HepG2 (cell line): Measurements from ENCODE around the gene IGFBP6. TPM values are rescaled to one million over a fixed set of nuclear protein-coding genes. Genes with fewer than 3 reads are reported as not detected.

Source experiments
- FLYWCH1 ChIP-seq: sonication (generic); formaldehyde crosslinking; IDR thresholded peaks from 2 replicates; pipeline ENCODE4 v1.8.1; 2023; ENCODE audit warnings: mild to moderate bottlenecking, missing genetic modification reagents
- FOXP1 ChIP-seq, 2 experiments: fragments of 450-650 bp in 1 of 2; IDR thresholded peaks; 2 replicates each; pipeline ENCODE4 v1.6.1; 2017 to 2018; ENCODE audit warnings: antibody characterized with exemption in 1 of 2
- HOXA9 ChIP-seq: sonication (generic); formaldehyde crosslinking; IDR thresholded peaks from 2 replicates; pipeline ENCODE4 v1.8.1; 2022; ENCODE audit warnings: missing genetic modification reagents, mild to moderate bottlenecking, moderate library complexity, borderline replicate concordance
- JUN ChIP-seq: sonication (generic); formaldehyde crosslinking; IDR thresholded peaks from 2 replicates; pipeline ENCODE4 v1.4.0; 2020; ENCODE audit warnings: mild to moderate bottlenecking, missing genetic modification reagents
- MATR3 ChIP-seq: sonication (generic); formaldehyde crosslinking; IDR thresholded peaks from 2 replicates; pipeline ENCODE4 v1.4.0; 2020; ENCODE audit warnings: missing genetic modification reagents
- MED13 ChIP-seq: sonication (generic); formaldehyde crosslinking; IDR thresholded peaks from 2 replicates; pipeline ENCODE4 v1.5.0; 2020; ENCODE audit warnings: missing genetic modification reagents
- NR3C1 ChIP-seq: sonication (generic); formaldehyde crosslinking; IDR thresholded peaks from 2 replicates; pipeline ENCODE4 v1.4.0; 2020; ENCODE audit warnings: missing genetic modification reagents
- PAF1 ChIP-seq: IDR thresholded peaks from 2 replicates; pipeline ENCODE4 v1.6.1; 2016; ENCODE audit warnings: missing genetic modification reagents, missing compliant biosample characterization
- PHF20 ChIP-seq: sonication (generic); formaldehyde crosslinking; IDR thresholded peaks from 2 replicates; pipeline ENCODE4 v1.5.0; 2020; ENCODE audit warnings: mild to moderate bottlenecking, missing genetic modification reagents
- RBAK ChIP-seq: sonication (generic); formaldehyde crosslinking; IDR thresholded peaks from 2 replicates; pipeline ENCODE4 v1.5.1; 2020; ENCODE audit warnings: mild to moderate bottlenecking, missing genetic modification reagents
- REPIN1 ChIP-seq: sonication (generic); formaldehyde crosslinking; IDR thresholded peaks from 2 replicates; pipeline ENCODE4 v1.8.0; 2022; ENCODE audit warnings: missing genetic modification reagents, low read depth, mild to moderate bottlenecking, borderline replicate concordance
- SIX1 ChIP-seq: sonication (generic); formaldehyde crosslinking; IDR thresholded peaks from 2 replicates; pipeline ENCODE4 v1.4.0; 2020; ENCODE audit warnings: missing genetic modification reagents, borderline replicate concordance
- SOX6 ChIP-seq, 2 experiments: fragments of 450-650 bp in 1 of 2; sonication (generic) in 1 of 2; formaldehyde crosslinking in 1 of 2; IDR thresholded peaks; 2 replicates each; pipeline versions ENCODE4 v1.4.0 to v1.6.1; 2017 to 2020; ENCODE audit warnings: antibody characterized with exemption in 1 of 2, mild to moderate bottlenecking in 1 of 2, missing genetic modification reagents in 1 of 2
- SP5 ChIP-seq: IDR thresholded peaks from 2 replicates; pipeline ENCODE4 v1.6.1; 2016; ENCODE audit warnings: low read depth, borderline replicate concordance
- YEATS4 ChIP-seq: sonication (generic); formaldehyde crosslinking; IDR thresholded peaks from 2 replicates; pipeline ENCODE4 v1.4.0; 2020; ENCODE audit warnings: missing genetic modification reagents, borderline replicate concordance
- ZBTB7B ChIP-seq: sonication (generic); formaldehyde crosslinking; IDR thresholded peaks from 2 replicates; pipeline ENCODE4 v1.4.0; 2020; ENCODE audit warnings: missing genetic modification reagents
- ZFP82 ChIP-seq: sonication (generic); formaldehyde crosslinking; IDR thresholded peaks from 2 replicates; pipeline ENCODE4 v1.5.1; 2020; ENCODE audit warnings: mild to moderate bottlenecking, missing genetic modification reagents, borderline replicate concordance
- ZNF234 ChIP-seq: sonication (generic); formaldehyde crosslinking; conservative IDR thresholded peaks from 2 replicates; pipeline ENCODE4 v1.5.1; 2020; ENCODE audit warnings: mild to moderate bottlenecking, missing genetic modification reagents
- ZNF430 ChIP-seq: sonication (generic); formaldehyde crosslinking; IDR thresholded peaks from 2 replicates; pipeline ENCODE4 v1.9.0; 2021; ENCODE audit warnings: mild to moderate bottlenecking, missing genetic modification reagents
- ZNF841 ChIP-seq: sonication (generic); formaldehyde crosslinking; IDR thresholded peaks from 2 replicates; pipeline ENCODE4 v1.8.1; 2023; ENCODE audit warnings: missing genetic modification reagents, borderline replicate concordance
- ZZZ3 ChIP-seq: sonication (generic); formaldehyde crosslinking; IDR thresholded peaks from 2 replicates; pipeline ENCODE4 v1.4.0; 2020; ENCODE audit warnings: missing genetic modification reagents, mild to moderate bottlenecking, borderline replicate concordance
- polyA plus RNA-seq, 8 experiments: library from polyadenylated mRNA; depleted of rRNA in 3 of 8; stranded (reverse) in 7 of 8; unstranded in 1 of 8; fragments of >200 nt; fragmentation: Illumina TruSeq in 4 of 8; extraction: Trizol in 4 of 8; gene quantifications; 2 replicates each; pipeline versions ENCODE4 v1.2.1 to v1.2.3, GENCODE V29; 2011 to 2016; ENCODE audit warnings: low read depth in 4 of 8, missing spikeins in 1 of 8, mixed read lengths in 1 of 8; ENCODE audit not compliant: insufficient read depth in 1 of 8
- total RNA-seq, 5 experiments: library from RNA; depleted of rRNA; stranded (reverse); fragments of >200 nt; fragmentation: Illumina TruSeq; extraction: Trizol; gene quantifications; 2 replicates each; pipeline ENCODE4 v1.2.3, GENCODE V29; 2016; ENCODE audit warnings: low read depth in 1 of 5
- TF ChIP-seq, protein P1 (sequence below): sonication (generic); formaldehyde crosslinking; IDR thresholded peaks from 2 replicates; pipeline ENCODE4 v1.4.0; 2020; ENCODE audit warnings: missing genetic modification reagents, borderline replicate concordance
- TF ChIP-seq, protein P2 (sequence below): sonication (generic); formaldehyde crosslinking; IDR thresholded peaks from 2 replicates; pipeline ENCODE4 v1.5.0; 2020; ENCODE audit warnings: mild to moderate bottlenecking, missing genetic modification reagents

The IGFBP6 gene
- total and polyA plus RNA-seq, 2 of the 13 experiments (the other 11 are each of a cell fraction or from before 2014, with no cell fraction given) = 3.9 to 25.2 TPM

DNA sequence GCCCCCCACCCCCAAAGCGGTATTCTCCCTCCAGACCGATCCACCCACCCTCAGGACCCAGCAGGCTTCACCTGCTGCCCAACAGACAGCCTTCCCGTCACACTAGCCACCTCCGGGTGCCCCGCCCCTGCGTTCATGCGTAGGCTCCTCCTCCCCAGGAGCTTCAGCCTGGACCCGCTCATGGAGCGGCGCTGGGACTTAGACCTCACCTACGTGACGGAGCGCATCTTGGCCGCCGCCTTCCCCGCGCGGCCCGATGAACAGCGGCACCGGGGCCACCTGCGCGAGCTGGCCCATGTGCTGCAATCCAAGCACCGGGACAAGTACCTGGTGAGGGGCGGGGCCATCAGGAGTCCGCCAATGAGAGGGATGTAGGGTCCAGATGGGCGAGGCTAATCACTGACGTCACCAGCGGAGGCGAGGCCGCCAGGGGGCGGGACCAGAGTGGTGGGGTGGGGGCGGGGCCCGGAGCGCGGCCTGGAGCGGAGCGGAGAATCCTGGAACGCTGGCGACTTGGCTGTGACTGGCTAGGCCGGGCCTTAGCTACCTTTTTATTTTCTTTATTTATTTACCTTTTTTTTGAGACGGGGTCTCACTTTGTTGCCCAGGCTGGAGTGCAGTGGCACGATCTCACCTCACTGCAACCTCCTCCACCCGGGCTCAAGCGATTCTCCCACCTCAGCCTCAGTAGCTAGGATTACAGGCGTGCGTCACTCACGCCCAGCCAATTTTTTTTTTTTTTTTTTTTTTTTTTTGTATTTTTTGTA is 43.2 kb upstream of the IGFBP6 start (continued):
- no peak for TF ChIP-seq RBAK
- no peak for TF ChIP-seq SP5 (CRISPR knock-in tag)
- no peak for TF ChIP-seq ZNF841 (CRISPR knock-in tag)
- TF ChIP-seq, protein P1, sequence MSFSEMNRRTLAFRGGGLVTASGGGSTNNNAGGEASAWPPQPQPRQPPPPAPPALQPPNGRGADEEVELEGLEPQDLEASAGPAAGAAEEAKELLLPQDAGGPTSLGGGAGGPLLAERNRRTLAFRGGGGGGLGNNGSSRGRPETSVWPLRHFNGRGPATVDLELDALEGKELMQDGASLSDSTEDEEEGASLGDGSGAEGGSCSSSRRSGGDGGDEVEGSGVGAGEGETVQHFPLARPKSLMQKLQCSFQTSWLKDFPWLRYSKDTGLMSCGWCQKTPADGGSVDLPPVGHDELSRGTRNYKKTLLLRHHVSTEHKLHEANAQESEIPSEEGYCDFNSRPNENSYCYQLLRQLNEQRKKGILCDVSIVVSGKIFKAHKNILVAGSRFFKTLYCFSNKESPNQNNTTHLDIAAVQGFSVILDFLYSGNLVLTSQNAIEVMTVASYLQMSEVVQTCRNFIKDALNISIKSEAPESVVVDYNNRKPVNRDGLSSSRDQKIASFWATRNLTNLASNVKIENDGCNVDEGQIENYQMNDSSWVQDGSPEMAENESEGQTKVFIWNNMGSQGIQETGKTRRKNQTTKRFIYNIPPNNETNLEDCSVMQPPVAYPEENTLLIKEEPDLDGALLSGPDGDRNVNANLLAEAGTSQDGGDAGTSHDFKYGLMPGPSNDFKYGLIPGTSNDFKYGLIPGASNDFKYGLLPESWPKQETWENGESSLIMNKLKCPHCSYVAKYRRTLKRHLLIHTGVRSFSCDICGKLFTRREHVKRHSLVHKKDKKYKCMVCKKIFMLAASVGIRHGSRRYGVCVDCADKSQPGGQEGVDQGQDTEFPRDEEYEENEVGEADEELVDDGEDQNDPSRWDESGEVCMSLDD (CRISPR knock-in tag) = no peak
- TF ChIP-seq SIX1 = no peak
- no peak for TF ChIP-seq ZBTB7B
- no peak for TF ChIP-seq PAF1 (CRISPR knock-in tag)
- TF ChIP-seq FLYWCH1 (CRISPR knock-in tag) = no peak
- no peak for TF ChIP-seq HOXA9 (CRISPR knock-in tag)
- no peak for TF ChIP-seq JUN
- no peak for TF ChIP-seq NR3C1
- TF ChIP-seq ZNF234 (CRISPR knock-in tag) = no peak
- no peak for TF ChIP-seq PHF20 (CRISPR knock-in tag)
- TF ChIP-seq ZNF430 = 0 out of 2 replicates have a peak, but pooled peaks have one; percentile 52
- no peak for TF ChIP-seq SOX6 (IDR thresholded peaks at IDR 0.05)
- no peak for TF ChIP-seq SOX6 (CRISPR knock-in tag; IDR thresholded peaks at IDR 0.05)
- no peak for TF ChIP-seq ZZZ3
- no peak for TF ChIP-seq FOXP1 (IDR thresholded peaks at IDR 0.05)
- TF ChIP-seq FOXP1 (CRISPR knock-in tag; IDR thresholded peaks at IDR 0.05) = no peak
- TF ChIP-seq REPIN1 = no peak
- no peak for TF ChIP-seq ZFP82 (CRISPR knock-in tag)
- TF ChIP-seq YEATS4 = peak; percentile 79
- no peak for TF ChIP-seq MATR3 (CRISPR knock-in tag)
- TF ChIP-seq, protein P2, sequence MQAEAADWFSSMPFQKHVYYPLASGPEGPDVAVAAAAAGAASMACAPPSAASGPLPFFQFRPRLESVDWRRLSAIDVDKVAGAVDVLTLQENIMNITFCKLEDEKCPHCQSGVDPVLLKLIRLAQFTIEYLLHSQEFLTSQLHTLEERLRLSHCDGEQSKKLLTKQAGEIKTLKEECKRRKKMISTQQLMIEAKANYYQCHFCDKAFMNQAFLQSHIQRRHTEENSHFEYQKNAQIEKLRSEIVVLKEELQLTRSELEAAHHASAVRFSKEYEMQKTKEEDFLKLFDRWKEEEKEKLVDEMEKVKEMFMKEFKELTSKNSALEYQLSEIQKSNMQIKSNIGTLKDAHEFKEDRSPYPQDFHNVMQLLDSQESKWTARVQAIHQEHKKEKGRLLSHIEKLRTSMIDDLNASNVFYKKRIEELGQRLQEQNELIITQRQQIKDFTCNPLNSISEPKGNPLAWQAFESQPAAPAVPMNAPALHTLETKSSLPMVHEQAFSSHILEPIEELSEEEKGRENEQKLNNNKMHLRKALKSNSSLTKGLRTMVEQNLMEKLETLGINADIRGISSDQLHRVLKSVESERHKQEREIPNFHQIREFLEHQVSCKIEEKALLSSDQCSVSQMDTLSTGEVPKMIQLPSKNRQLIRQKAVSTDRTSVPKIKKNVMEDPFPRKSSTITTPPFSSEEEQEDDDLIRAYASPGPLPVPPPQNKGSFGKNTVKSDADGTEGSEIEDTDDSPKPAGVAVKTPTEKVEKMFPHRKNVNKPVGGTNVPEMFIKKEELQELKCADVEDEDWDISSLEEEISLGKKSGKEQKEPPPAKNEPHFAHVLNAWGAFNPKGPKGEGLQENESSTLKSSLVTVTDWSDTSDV (CRISPR knock-in tag) = no peak
- TF ChIP-seq MED13 (CRISPR knock-in tag) = no peak
